HUES64 (cell line): ENCODE results near the gene EIF4E2.

ENCODE experiments used
- H3K27ac ChIP-seq: 2 replicates; pipeline ENCODE4 v1.7.0; 2013; ENCODE audit warnings: low read depth, low read length, inconsistent platforms
- H3K27me3 ChIP-seq: 2 replicates; pipeline ENCODE4 v1.6.1; 2013; ENCODE audit warnings: mild to moderate bottlenecking, low read length; ENCODE audit not compliant: insufficient read depth
- H3K36me3 ChIP-seq: 2 replicates; pipeline ENCODE4 v1.6.1; 2013; ENCODE audit warnings: mild to moderate bottlenecking, low read length; ENCODE audit not compliant: insufficient read depth
- H3K4me1 ChIP-seq: 2 replicates; pipeline ENCODE4 v1.6.1; 2013; ENCODE audit warnings: mild to moderate bottlenecking, low read length, moderate library complexity; ENCODE audit not compliant: insufficient read depth
- H3K4me3 ChIP-seq: 2 replicates; pipeline ENCODE4 v1.5.1; 2013; ENCODE audit warnings: mild to moderate bottlenecking, low read length, moderate library complexity
- H3K9ac ChIP-seq: 2 replicates; pipeline ENCODE4 v1.6.1; 2013; ENCODE audit warnings: mild to moderate bottlenecking, low read depth, low read length
- H3K9me3 ChIP-seq: 2 replicates; pipeline ENCODE4 v1.6.1; 2013; ENCODE audit warnings: low read depth, low read length; ENCODE audit not compliant: insufficient read depth
- WGBS: fragments of 150-250, 120-280 bp; methylation state at CpG from one replicate; pipeline ENCODE4 v1.1.7; 2013; ENCODE audit warnings: missing lambda C conversion rate; 5-methylcytosine and 5-hydroxymethylcytosine counted together

EIF4E2 gene

DNA sequence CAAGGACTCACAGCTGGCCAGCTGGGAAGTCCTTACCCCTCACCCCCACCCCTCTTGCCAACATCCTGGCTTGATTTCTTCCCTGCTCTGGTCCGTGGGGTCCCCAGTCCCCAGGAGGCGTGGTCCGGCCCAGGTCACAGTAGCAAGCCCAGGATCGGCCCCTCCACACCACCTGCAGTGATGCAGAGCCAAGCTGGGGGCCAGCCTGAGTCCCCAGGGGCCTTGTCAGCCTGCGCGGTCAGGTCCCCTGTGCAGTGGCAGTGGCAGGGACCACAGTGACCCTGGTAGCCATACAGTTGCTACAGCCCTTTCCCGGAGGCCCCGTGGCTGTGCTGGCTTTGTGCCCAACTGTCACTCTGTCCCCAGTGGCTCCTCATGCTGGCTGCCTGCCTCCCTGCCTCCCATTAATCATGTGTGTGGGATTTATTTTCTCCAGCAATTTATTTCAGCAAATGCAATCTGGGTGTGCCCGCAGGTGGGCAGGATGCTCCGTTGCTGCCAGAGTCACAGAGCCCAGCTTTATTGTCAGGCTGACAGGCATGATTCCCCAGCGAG, 39.1 kb upstream of the EIF4E2 start:
- H3K4me1 ChIP-seq, result no peaks in the 10 kb centered on the region
- H3K4me3 ChIP-seq, result no peak overlapping the region
- H3K9me3 ChIP-seq, result no peaks in the 10 kb centered on the region
- no peak overlapping the region for H3K9ac ChIP-seq
- 91% methylated on average over 11 of the region's 11 CpGs for WGBS
- peaks cover 18% of the 10 kb centered on the region for H3K27me3 ChIP-seq
- no peaks in the 10 kb centered on the region for H3K36me3 ChIP-seq
- H3K27ac ChIP-seq, result no peak overlapping the region

DNA sequence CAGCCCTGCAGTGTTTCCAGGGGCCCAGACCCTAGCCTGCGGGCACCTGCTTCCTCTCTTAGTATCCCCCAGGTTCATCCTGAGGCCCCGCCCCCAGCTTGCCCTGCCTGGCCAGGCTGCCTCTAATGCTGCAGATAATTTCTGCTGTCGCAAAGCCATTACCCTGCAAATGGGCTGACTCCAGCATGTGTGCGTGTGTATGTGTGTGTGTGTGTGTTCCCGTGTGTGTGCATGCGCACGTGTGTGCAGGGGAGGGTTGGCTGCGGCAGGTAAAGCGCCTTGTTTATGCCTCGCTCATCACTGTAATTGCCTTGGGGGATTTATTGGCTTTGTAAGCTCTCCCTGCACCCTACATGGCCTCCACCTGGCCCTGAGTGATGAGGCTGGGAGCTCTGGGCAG, 37.9 kb upstream of the EIF4E2 start:
- no peak overlapping the region for H3K27ac ChIP-seq
- no peak overlapping the region for H3K4me3 ChIP-seq
- no peaks in the 10 kb centered on the region for H3K4me1 ChIP-seq
- peaks cover 7% of the 10 kb centered on the region for H3K27me3 ChIP-seq
- 84% methylated on average over 10 of the region's 10 CpGs for WGBS
- H3K36me3 ChIP-seq, result no peaks in the 10 kb centered on the region
- no peak overlapping the region for H3K9ac ChIP-seq
- no peaks in the 10 kb centered on the region for H3K9me3 ChIP-seq

DNA sequence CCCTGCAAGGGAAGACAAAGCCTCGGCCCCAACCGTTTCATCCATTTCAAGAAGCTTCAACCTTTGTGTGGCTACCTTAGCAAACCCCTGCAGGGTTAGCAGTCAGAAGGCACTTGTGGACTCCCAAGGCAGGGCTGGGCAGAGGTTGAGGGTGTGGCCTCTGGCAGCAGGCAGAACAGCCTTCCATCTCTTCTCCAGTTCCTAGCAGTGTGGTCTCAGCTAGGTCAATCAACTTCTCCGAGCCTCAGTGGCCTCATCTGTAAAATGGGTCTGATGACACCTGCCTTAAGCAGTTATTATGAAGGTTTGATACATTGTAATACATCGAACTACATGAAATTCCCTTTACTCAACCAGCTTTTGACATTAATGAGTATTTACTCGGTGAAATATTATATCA, 37.1 kb upstream of the EIF4E2 start:
- peaks cover 5% of the 10 kb centered on the region for H3K27me3 ChIP-seq
- no peaks in the 10 kb centered on the region for H3K4me1 ChIP-seq
- WGBS, result 91% methylated on average over 3 of the region's 5 CpGs
- no peaks in the 10 kb centered on the region for H3K36me3 ChIP-seq
- no peaks in the 10 kb centered on the region for H3K9me3 ChIP-seq
- H3K27ac ChIP-seq, result no peak overlapping the region
- H3K9ac ChIP-seq, result no peak overlapping the region
- no peak overlapping the region for H3K4me3 ChIP-seq

DNA sequence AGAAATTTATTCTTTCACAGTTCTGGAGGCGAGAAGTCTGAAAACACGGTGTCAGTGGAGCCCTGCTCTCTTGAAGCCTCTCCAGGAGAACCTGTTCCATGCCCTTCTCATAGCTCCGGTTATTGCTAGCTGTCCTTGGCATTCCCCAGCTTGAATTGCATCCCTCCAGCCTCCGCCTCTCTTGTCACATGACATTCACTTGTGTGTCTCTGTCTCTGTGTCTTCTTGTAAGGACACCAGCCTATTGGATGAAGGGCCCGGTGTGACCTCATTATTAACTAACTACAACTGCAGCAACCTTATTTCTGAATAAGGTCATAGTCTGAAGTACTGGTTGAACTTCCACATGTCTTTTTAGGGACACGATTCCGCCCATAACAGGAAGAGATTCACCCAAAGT, 34.9 kb upstream of the EIF4E2 start:
- WGBS, result 89% methylated on average over 7 of the region's 7 CpGs
- H3K27ac ChIP-seq, result no peak overlapping the region
- no peak overlapping the region for H3K9ac ChIP-seq

DNA sequence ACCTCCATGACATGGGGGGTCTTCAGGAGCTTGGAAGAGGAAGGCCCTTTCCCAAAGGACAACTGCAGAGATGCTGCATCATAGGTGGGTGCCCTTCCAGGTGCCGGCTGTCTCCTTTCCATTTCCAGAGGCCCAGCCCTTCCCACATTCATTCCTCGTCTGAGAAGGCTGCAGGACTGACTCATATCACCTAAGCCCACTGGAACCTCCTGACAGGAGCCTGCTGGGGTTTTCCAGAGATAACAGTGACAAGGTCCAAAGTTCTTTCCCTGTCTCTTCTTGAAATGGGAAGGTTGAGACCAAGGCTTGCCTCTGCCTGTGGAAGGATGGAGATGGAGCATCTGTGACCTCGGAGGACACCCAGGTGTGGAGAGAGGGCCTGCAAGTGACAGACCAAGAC, 33.9 kb upstream of the EIF4E2 start:
- Histone ChIP-seq H3K4me1 (no peaks in the 10 kb centered on the region), H3K9ac (no peak overlapping the region), H3K27ac (no peak overlapping the region), H3K9me3 (no peaks in the 10 kb centered on the region), H3K27me3 (peaks cover 32% of the 10 kb centered on the region), H3K4me3 (no peak overlapping the region), H3K36me3 (no peaks in the 10 kb centered on the region)
- 83% methylated on average over 3 of the region's 3 CpGs for WGBS

More for the DNA sequence above, 34.9 kb upstream of the EIF4E2 start:
- H3K4me3 ChIP-seq, result no peak overlapping the region
- H3K9me3 ChIP-seq, result no peaks in the 10 kb centered on the region
- no peaks in the 10 kb centered on the region for H3K4me1 ChIP-seq
- peaks cover 23% of the 10 kb centered on the region for H3K27me3 ChIP-seq
- H3K36me3 ChIP-seq, result no peaks in the 10 kb centered on the region

DNA sequence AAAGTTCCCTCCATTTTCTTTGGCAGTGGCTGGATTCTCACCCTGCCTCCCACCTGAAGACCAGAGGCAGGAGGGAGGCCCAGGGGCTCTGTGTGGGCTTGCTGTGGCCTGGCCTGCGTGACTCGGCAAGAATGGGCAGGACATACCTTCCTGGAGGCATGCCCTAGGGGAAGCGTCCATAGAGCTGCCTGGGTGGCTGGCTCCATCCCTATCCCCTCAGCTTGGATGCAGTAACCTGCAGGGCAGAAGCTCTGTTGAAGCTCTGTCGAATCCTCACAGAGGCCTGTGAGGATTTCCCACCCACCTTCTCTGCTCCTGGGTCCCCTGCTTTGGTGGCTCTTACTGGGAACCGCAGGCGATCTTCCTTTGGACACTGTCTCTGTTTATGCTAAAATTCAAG, 31.6 kb upstream of the EIF4E2 start:
- Histone ChIP-seq H3K27me3 (peaks cover 55% of the 10 kb centered on the region), H3K27ac (no peak overlapping the region), H3K4me3 (no peak overlapping the region), H3K9me3 (no peaks in the 10 kb centered on the region), H3K4me1 (no peaks in the 10 kb centered on the region), H3K36me3 (no peaks in the 10 kb centered on the region), H3K9ac (no peak overlapping the region)
- WGBS, result 65% methylated on average over 6 of the region's 6 CpGs

DNA sequence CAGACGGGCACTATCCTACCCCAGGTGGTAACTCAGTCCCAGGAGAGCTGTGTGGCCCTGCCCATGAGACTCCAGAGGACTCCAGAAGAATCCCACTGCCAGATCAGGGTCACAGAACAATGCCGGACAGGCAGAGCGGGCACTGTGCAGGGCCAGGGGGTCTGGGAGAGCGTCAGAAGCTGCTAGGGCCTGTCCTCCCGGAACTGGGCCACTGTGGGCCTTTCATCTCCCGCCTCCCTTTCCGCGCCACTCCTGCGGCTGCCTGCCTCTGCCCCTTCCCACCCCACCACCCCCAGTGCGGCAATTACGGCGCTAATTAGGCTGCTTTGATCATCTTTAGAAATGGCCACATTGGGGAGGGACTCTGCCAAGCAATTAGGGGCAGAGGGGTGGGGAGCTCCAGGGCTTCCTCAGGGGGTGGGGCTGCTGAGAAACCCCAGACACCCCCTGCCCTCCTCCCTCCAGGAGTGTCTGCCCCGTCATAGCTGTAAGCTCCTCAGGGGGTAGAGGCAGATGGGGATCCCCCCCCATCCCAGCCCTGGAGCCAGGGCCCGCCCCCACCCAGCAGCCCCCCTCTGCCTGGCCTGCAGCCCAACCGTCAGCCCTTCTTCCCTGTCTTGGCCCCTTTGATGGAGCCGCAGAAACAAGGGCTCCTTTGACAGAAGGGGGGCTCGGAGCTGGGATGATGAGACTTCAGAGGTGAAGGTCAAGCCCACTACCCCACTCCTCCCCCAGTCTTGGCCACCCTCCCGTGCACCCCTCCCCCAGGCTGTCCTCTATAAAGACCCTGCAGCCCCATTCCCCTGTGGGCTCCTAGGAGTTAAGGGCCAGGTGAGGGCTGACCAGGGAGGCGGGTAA, 30.7 kb upstream of the EIF4E2 start, which contains the start of gene PRSS56:
Gene PRSS56 (plus strand): TSS at position 808 of the 858 bp plus-strand sequence. CDS start 211 bp downstream, outside the sequence.
- no peak within 1 kb of the TSS for H3K4me3 ChIP-seq
- H3K9me3 ChIP-seq, result no peaks in the 10 kb centered on the region
- peaks cover 64% of the 10 kb centered on the region for H3K27me3 ChIP-seq
- H3K27ac ChIP-seq, result no peak within 1 kb of the TSS
- no peaks in the 10 kb centered on the region for H3K36me3 ChIP-seq
- no peak within 1 kb of the TSS for H3K9ac ChIP-seq
- WGBS, result 49% methylated on average over 17 of the region's 19 CpGs
- peaks cover 3% of the 10 kb centered on the region for H3K4me1 ChIP-seq

DNA sequence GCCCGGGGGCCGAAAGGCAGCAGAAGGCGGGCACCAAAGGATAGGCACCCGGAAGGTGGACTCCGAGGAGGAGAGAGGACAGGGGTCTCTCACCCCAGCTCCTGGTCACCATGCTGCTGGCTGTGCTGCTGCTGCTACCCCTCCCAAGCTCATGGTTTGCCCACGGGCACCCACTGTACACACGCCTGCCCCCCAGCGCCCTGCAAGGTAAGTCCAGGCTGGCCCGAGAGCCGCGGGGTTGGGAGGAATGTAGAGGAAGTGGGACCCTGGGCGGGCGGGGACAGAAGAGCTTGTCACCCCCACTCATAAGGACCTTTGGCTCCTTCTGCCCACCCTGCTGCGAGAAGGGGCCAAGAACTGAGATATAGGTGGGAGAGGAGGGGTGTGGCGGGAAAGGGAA, 30.0 kb upstream of the EIF4E2 start:
- Histone ChIP-seq H3K27me3 (peaks cover 70% of the 10 kb centered on the region), H3K27ac (no peak overlapping the region), H3K9ac (no peak overlapping the region), H3K36me3 (no peaks in the 10 kb centered on the region), H3K4me1 (peaks cover 3% of the 10 kb centered on the region), H3K9me3 (no peaks in the 10 kb centered on the region), H3K4me3 (no peak overlapping the region)
- WGBS, result 81% methylated on average over 13 of the region's 15 CpGs

DNA sequence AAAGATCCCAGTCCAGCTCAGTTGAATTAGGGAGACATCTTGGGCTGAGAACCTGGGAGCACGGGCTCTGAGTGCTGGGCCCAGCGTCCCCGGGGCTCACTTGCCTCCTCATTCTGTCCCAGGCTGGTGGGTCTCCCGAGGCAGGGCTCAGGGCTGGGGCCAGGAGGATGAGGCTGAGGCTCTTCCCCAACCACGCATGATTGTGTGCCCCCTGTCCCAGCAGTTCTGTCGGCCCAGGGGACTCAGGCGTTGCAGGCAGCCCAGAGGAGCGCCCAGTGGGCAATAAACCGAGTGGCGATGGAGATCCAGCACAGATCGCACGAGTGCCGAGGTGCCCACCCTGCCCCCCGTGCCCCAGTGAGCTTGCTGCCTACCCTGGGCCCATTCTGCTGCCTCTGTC, 29.4 kb upstream of the EIF4E2 start:
- H3K4me1 ChIP-seq, result peaks cover 3% of the 10 kb centered on the region
- peaks cover 70% of the 10 kb centered on the region for H3K27me3 ChIP-seq
- H3K9me3 ChIP-seq, result no peaks in the 10 kb centered on the region
- 89% methylated on average over 14 of the region's 14 CpGs for WGBS
- no peak overlapping the region for H3K4me3 ChIP-seq
- H3K9ac ChIP-seq, result no peak overlapping the region
- H3K27ac ChIP-seq, result no peak overlapping the region
- H3K36me3 ChIP-seq, result no peaks in the 10 kb centered on the region

DNA sequence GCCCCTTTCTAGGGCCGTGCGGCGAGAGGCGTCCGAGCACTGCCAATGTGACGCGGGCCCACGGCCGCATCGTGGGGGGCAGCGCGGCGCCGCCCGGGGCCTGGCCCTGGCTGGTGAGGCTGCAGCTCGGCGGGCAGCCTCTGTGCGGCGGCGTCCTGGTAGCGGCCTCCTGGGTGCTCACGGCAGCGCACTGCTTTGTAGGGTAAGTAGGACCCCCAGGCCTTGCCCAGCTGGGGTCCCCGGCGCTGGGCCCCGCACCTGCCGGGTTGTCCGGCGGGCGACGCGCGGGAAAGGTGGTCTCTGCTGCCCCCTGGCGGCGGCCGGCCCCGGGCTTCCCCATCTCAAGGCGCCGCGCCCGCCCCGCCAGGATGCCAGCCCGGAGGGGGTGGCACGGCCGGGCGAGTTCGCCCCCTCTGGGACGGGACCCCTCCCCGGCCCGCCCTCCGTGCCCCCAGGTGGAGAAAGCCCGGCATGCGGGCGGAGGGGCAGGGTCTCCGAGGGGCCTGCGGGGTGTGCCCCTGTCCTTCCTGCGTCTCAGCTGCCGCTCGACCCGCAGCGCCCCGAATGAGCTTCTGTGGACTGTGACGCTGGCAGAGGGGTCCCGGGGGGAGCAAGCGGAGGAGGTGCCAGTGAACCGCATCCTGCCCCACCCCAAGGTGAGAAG, 28.4 kb upstream of the EIF4E2 start:
- Histone ChIP-seq H3K27ac (no peak overlapping the region), H3K36me3 (no peaks in the 10 kb centered on the region), H3K9ac (no peak overlapping the region), H3K4me3 (peak overlapping the region; percentile 37), H3K4me1 (peaks cover 3% of the 10 kb centered on the region), H3K27me3 (peaks cover 70% of the 10 kb centered on the region), H3K9me3 (no peaks in the 10 kb centered on the region)
- WGBS, result 10% methylated on average over 66 of the region's 66 CpGs

DNA sequence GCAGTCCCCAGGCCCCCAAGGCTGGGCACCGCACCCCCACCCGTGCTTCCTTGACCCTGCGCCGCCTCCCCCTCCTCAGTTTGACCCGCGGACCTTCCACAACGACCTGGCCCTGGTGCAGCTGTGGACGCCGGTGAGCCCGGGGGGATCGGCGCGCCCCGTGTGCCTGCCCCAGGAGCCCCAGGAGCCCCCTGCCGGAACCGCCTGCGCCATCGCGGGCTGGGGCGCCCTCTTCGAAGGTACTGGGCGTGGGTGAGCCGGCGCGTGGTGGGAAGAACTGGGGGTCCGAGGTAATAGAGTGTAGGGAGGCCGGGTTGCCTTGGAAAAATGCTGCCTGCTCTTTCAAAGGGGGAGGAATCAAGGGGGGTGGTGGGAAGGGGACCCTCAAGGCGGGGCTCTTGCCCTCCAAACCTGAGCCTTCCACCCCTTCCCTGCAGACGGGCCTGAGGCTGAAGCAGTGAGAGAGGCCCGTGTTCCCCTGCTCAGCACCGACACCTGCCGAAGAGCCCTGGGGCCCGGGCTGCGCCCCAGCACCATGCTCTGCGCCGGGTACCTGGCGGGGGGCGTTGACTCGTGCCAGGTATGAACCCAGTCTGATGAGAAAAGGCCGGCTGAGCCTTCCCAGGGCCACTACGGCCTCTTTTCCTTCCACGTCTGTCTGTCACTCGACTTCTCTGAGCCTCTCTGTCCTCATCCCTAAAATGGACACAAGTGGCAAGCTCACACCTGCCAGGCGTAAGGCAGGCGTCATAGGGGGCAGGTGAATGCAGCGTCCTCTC, 27.7 kb upstream of the EIF4E2 start:
- WGBS, result 35% methylated on average over 46 of the region's 46 CpGs
- no peaks in the 10 kb centered on the region for H3K9me3 ChIP-seq
- H3K27ac ChIP-seq, result no peak overlapping the region
- H3K4me1 ChIP-seq, result peaks cover 3% of the 10 kb centered on the region
- peak overlapping the region; percentile 49 for H3K4me3 ChIP-seq
- no peak overlapping the region for H3K9ac ChIP-seq
- no peaks in the 10 kb centered on the region for H3K36me3 ChIP-seq
- peaks cover 68% of the 10 kb centered on the region for H3K27me3 ChIP-seq
